DND-41 (cell line): ENCODE results near the gene DNMT3L.

Source experiments
- ATAC-seq: fragments of 200-7000 bp; cut with Tn5 transposase; 3 replicates; pipeline ENCODE4 v1.9.1; 2021; ENCODE audit warnings: low read depth; ENCODE audit not compliant: insufficient read depth
- DNase-seq: peaks from one replicate; pipeline ENCODE4 v3.0.0-alpha.2; 2020
- H2AFZ ChIP-seq: 2 replicates; pipeline ENCODE4 v1.6.0; 2012; ENCODE audit warnings: low read depth, low read length
- H3K27ac ChIP-seq: 2 replicates; pipeline ENCODE4 v1.5.1; 2012; ENCODE audit warnings: low read length, inconsistent platforms
- H3K27me3 ChIP-seq: fragments of 200-600 bp; sonication (generic); 2 replicates; pipeline ENCODE4 v1.6.0; 2012; ENCODE audit warnings: low read length, mild to moderate bottlenecking, inconsistent platforms; ENCODE audit not compliant: insufficient read depth, poor library complexity
- H3K36me3 ChIP-seq: 2 replicates; pipeline ENCODE4 v1.5.1; 2012; ENCODE audit warnings: low read length, inconsistent platforms; ENCODE audit not compliant: insufficient read depth
- H3K4me1 ChIP-seq: 2 replicates; pipeline ENCODE4 v1.5.1; 2012; ENCODE audit warnings: mild to moderate bottlenecking, low read length; ENCODE audit not compliant: insufficient read depth
- H3K4me2 ChIP-seq: 2 replicates; pipeline ENCODE4 v1.6.0; 2012; ENCODE audit warnings: mild to moderate bottlenecking, moderate library complexity, low read length, inconsistent platforms; ENCODE audit not compliant: insufficient read depth
- H3K4me3 ChIP-seq, 2 experiments: fragments of 200-600 bp in 1 of 2; shearing (Covaris generic) in 1 of 2; 2 replicates each; pipeline ENCODE4 v1.5.1; 2012 to 2016; ENCODE audit warnings: inconsistent platforms in 2 of 2, low read length in 2 of 2, mild to moderate bottlenecking in 2 of 2, low read depth in 1 of 2, moderate library complexity in 1 of 2
- H3K79me2 ChIP-seq: 2 replicates; pipeline ENCODE4 v1.6.0; 2012; ENCODE audit warnings: low read length, inconsistent platforms; ENCODE audit not compliant: insufficient read depth
- H3K9ac ChIP-seq: 2 replicates; pipeline ENCODE4 v1.6.0; 2012; ENCODE audit warnings: low read depth, mild to moderate bottlenecking, inconsistent platforms, low read length, moderate library complexity
- H3K9me3 ChIP-seq: 2 replicates; pipeline ENCODE4 v1.5.1; 2012; ENCODE audit warnings: low read length, moderate library complexity, mild to moderate bottlenecking, inconsistent platforms; ENCODE audit not compliant: insufficient read depth, severe bottlenecking
- H4K20me1 ChIP-seq: 2 replicates; pipeline ENCODE4 v1.6.0; 2012; ENCODE audit warnings: low read length; ENCODE audit not compliant: insufficient read depth
- EZH2 ChIP-seq: IDR thresholded peaks from 3 replicates; pipeline ENCODE4 v1.6.1; 2012; ENCODE audit warnings: borderline replicate concordance, low read depth, mild to moderate bottlenecking, moderate library complexity, low read length, inconsistent platforms; ENCODE audit not compliant: severe bottlenecking
- TF ChIP-seq, protein P1 (sequence below): IDR thresholded peaks from 2 replicates; pipeline ENCODE4 v1.5.1; 2012; ENCODE audit warnings: borderline replicate concordance, low read length, moderate library complexity, mild to moderate bottlenecking; ENCODE audit not compliant: poor library complexity, severe bottlenecking; ENCODE audit errors: extremely low read depth

Gene DNMT3L

DNA sequence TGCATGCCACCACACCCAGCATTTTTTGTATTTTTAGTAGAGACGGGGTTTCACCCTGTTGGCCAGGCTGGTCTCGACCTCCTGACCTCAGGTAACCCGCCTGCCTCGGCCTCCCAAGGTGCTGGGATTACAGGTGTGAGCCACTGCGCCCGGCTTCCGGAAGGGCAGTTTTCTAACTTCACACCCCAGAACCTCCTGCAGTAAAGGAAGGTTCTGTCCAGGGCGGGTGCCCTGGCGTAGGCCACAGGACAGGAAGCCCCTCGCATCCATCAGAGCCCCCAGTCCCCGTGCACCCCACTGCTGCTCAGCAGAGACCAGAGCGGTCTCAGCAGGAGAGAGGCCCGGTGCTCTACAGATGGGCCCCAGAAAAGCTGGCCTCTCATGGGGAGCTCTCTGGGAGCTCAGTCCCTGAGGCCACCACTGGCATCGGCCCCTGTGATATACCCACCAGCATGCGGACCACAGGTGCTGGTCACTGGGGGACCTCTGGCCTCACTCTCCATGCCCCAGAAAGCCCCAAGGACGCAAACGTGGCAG lies 4.1 kb upstream of the DNMT3L start:
- no peak for DNase-seq
- Histone ChIP-seq H4K20me1 (no peaks in the 10 kb centered on the region), H3K9me3 (no peaks in the 10 kb centered on the region), H2AFZ (no peak overlapping the region), H3K9ac (no peak overlapping the region), H3K4me3 (no peak overlapping the region), H3K27me3 (no peaks in the 10 kb centered on the region), H3K4me2 (no peak overlapping the region), H3K27ac (no peak overlapping the region), H3K79me2 (no peaks in the 10 kb centered on the region), H3K36me3 (no peaks in the 10 kb centered on the region), H3K4me1 (no peaks in the 10 kb centered on the region)
- no peak for TF ChIP-seq EZH2
- TF ChIP-seq, protein P1, sequence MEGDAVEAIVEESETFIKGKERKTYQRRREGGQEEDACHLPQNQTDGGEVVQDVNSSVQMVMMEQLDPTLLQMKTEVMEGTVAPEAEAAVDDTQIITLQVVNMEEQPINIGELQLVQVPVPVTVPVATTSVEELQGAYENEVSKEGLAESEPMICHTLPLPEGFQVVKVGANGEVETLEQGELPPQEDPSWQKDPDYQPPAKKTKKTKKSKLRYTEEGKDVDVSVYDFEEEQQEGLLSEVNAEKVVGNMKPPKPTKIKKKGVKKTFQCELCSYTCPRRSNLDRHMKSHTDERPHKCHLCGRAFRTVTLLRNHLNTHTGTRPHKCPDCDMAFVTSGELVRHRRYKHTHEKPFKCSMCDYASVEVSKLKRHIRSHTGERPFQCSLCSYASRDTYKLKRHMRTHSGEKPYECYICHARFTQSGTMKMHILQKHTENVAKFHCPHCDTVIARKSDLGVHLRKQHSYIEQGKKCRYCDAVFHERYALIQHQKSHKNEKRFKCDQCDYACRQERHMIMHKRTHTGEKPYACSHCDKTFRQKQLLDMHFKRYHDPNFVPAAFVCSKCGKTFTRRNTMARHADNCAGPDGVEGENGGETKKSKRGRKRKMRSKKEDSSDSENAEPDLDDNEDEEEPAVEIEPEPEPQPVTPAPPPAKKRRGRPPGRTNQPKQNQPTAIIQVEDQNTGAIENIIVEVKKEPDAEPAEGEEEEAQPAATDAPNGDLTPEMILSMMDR, result no peak
- ATAC-seq, result no peak

DNA sequence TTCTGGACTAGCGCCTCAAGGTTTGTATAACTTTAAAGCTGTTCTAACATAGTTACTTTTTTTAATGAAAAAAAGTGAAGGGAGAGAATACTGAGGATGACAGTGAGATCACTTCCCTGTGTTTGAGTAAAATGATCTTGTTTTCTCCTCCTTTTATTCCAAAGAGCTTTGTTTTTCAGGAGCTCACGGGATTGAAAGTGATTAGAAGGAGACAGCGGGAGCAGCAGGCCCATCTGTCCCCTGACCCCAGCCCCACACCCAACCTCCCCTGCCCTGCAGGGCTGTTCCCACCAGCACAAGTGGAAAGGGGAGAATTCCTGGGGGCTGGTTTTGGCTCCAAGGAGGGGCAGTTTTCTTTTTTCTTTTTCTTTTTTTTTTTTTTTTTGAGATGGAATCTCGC lies 2.1 kb upstream of the DNMT3L start:
- Histone ChIP-seq H2AFZ (no peak overlapping the region), H3K4me3 (no peak overlapping the region), H3K9me3 (no peaks in the 10 kb centered on the region), H3K9ac (no peak overlapping the region), H3K4me1 (no peaks in the 10 kb centered on the region), H3K27me3 (no peaks in the 10 kb centered on the region), H3K79me2 (no peaks in the 10 kb centered on the region), H3K27ac (no peak overlapping the region), H4K20me1 (no peaks in the 10 kb centered on the region), H3K4me2 (no peak overlapping the region), H3K36me3 (no peaks in the 10 kb centered on the region)
- ATAC-seq (no peak), DNase-seq (no peak)
- TF ChIP-seq, protein P1, result no peak
- no peak for TF ChIP-seq EZH2

DNA sequence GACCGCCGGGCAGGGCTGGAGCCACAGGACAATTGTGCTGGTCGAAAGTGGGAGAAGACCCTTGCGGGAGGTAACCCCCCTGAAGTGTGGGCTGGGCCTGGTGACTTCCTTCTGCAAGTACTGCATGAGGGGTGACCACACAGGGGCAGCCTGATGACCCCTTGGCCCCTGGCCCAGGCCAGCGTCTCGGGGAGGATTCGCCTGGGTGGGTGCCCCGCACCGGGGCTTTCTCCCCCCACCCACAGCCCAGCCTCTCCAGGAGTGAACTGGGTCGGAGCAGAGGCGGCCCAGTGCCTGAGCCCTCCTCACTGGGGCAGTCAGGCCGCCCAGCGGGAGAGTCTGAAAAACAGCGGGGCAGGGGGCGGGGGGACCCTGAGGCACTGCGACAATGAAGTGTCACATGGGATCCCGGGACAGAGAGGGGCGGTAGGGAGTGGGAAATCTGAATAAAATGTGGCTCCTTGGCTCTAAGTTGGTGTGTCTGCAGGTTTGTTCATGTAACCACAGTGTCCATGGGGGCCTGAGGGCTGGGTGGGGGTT lies 1.6 kb upstream of the DNMT3L start:
- Histone ChIP-seq H3K9ac (no peak overlapping the region), H2AFZ (no peak overlapping the region)
- TF ChIP-seq EZH2, result no peak
- TF ChIP-seq, protein P1, result no peak

More for the DNA sequence above, 1.6 kb upstream of the DNMT3L start:
- H3K27ac ChIP-seq, result no peak overlapping the region
- no peaks in the 10 kb centered on the region for H4K20me1 ChIP-seq
- DNase-seq (no peak), ATAC-seq (no peak)
- no peaks in the 10 kb centered on the region for H3K4me1 ChIP-seq
- H3K4me3 ChIP-seq, result no peak overlapping the region
- H3K79me2 ChIP-seq, result no peaks in the 10 kb centered on the region
- H3K9me3 ChIP-seq, result no peaks in the 10 kb centered on the region
- no peak overlapping the region for H3K4me2 ChIP-seq
- no peaks in the 10 kb centered on the region for H3K27me3 ChIP-seq
- no peaks in the 10 kb centered on the region for H3K36me3 ChIP-seq
